Endothelial cell of umbilical vein (primary cell): ENCODE results near the gene CYB561A3. TPM values are rescaled to one million over a fixed set of nuclear protein-coding genes. Genes with fewer than 3 reads are reported as not detected.

Experiments
- BruUV-seq: library from RNA; stranded (reverse); fragments of 400-500 nt; replicated peaks from 2 replicates; lab custom pipeline; 2021; lab: Mats Ljungman, UMichigan
- CTCF ChIA-PET: fragments of 300-600, 350-600 bp; sonication (Branson Sonifier 250); formaldehyde crosslinking; loops from one replicate; lab custom pipeline; 2021; ENCODE audit warnings: antibody characterized with exemption, inconsistent platforms; lab: Charles Lee
- POLR2A ChIA-PET: fragments of 300-600, 350-600 bp; sonication (Branson Sonifier 250); formaldehyde crosslinking; loops from one replicate; lab custom pipeline; 2021; ENCODE audit warnings: antibody characterized with exemption, inconsistent platforms; lab: Charles Lee
- DNase-seq: peaks from one replicate; pipeline ENCODE4 v3.0.0-alpha.2; 2011; ENCODE audit warnings: low read depth, low spot score
- FAIRE-seq: peaks from 2 replicates; lab custom pipeline; 2011; peaks lifted over from hg19 to GRCh38; lab: Jason Lieb, UNC
- H2AFZ ChIP-seq: 2 replicates; pipeline ENCODE4 v1.6.0; 2012; ENCODE audit warnings: low read depth, low read length, control low read depth, inconsistent platforms
- H3K27ac ChIP-seq: 2 replicates; pipeline ENCODE4 v1.5.1; 2011; ENCODE audit warnings: low read depth, mild to moderate bottlenecking, control low read depth, low read length, moderate library complexity; ENCODE audit not compliant: insufficient read depth
- H3K27me3 ChIP-seq, 2 experiments: 2 replicates each; pipeline versions ENCODE4 v1.6.0 to v1.6.1; 2011; ENCODE audit warnings: low read length in 2 of 2, mixed read lengths in 1 of 2; ENCODE audit not compliant: control insufficient read depth in 2 of 2, insufficient read depth in 2 of 2
- H3K36me3 ChIP-seq, 2 experiments: 2 replicates in 1 of 2; 3 replicates in 1 of 2; pipeline ENCODE4 v1.5.1; 2011; ENCODE audit warnings: low read length in 2 of 2, mild to moderate bottlenecking in 1 of 2, moderate library complexity in 1 of 2; ENCODE audit not compliant: control insufficient read depth in 2 of 2, insufficient read depth in 2 of 2; ENCODE audit errors: extremely low read depth in 1 of 2
- H3K4me1 ChIP-seq: 3 replicates; pipeline ENCODE4 v1.5.1; 2011; ENCODE audit warnings: mild to moderate bottlenecking, low read length; ENCODE audit not compliant: control insufficient read depth, insufficient read depth; ENCODE audit errors: extremely low read depth
- H3K4me2 ChIP-seq: 2 replicates; pipeline ENCODE4 v1.6.1; 2011; ENCODE audit warnings: low read length, control low read depth, mixed read lengths; ENCODE audit not compliant: insufficient read depth
- H3K4me3 ChIP-seq, 3 experiments: fragments of 200-600 bp in 1 of 3; sonication (generic), shearing (Covaris generic) in 1 of 3; replicated peaks in 1 of 3; 2 replicates each; pipeline ENCODE4 v1.5.1; 2011 to 2016; ENCODE audit warnings: control low read depth in 3 of 3, low read length in 3 of 3, mild to moderate bottlenecking in 2 of 3, inconsistent platforms in 1 of 3, low read depth in 1 of 3, moderate library complexity in 1 of 3; ENCODE audit not compliant: insufficient read depth in 1 of 3
- H3K79me2 ChIP-seq: 2 replicates; pipeline ENCODE4 v1.6.0; 2012; ENCODE audit warnings: low read length, inconsistent platforms; ENCODE audit not compliant: control insufficient read depth, insufficient read depth
- H3K9ac ChIP-seq: replicated peaks from 2 replicates; pipeline ENCODE3; 2011; ENCODE audit warnings: low read length, control low read depth; ENCODE audit not compliant: insufficient read depth; ENCODE audit errors: extremely low read depth
- H3K9me1 ChIP-seq: replicated peaks from 3 replicates; pipeline ENCODE4 v1.6.0; 2011; ENCODE audit warnings: mild to moderate bottlenecking, low read length; ENCODE audit not compliant: control insufficient read depth, insufficient read depth; ENCODE audit errors: extremely low read depth
- H3K9me3 ChIP-seq: replicated peaks from 2 replicates; pipeline ENCODE4 v1.5.1; 2012; ENCODE audit warnings: low read length, inconsistent platforms; ENCODE audit not compliant: control insufficient read depth, insufficient read depth
- H4K20me1 ChIP-seq: replicated peaks from 2 replicates; pipeline ENCODE3; 2011; ENCODE audit warnings: mild to moderate bottlenecking, low read length; ENCODE audit not compliant: control insufficient read depth, insufficient read depth; ENCODE audit errors: extremely low read depth
- EZH2 ChIP-seq: IDR thresholded peaks from 2 replicates; pipeline ENCODE4 v1.6.1; 2012; ENCODE audit warnings: borderline replicate concordance, low read depth, mild to moderate bottlenecking, moderate library complexity, low read length, inconsistent platforms; ENCODE audit not compliant: severe bottlenecking
- FOS ChIP-seq: IDR thresholded peaks from 2 replicates; pipeline ENCODE4 v1.6.1; 2011; ENCODE audit warnings: mild to moderate bottlenecking, low read length, moderate library complexity, borderline replicate concordance; ENCODE audit not compliant: insufficient read depth
- GATA2 ChIP-seq: IDR thresholded peaks from 2 replicates; pipeline ENCODE4 v1.7.0; 2011; ENCODE audit warnings: low read depth, mild to moderate bottlenecking, moderate library complexity, mixed read lengths, low read length; ENCODE audit not compliant: insufficient read length, insufficient read depth
- JUN ChIP-seq: IDR thresholded peaks from 2 replicates; pipeline ENCODE4 v1.6.1; 2011; ENCODE audit warnings: borderline replicate concordance, low read depth; ENCODE audit not compliant: insufficient read length, insufficient read depth
- MYC ChIP-seq: IDR thresholded peaks from one replicate; pipeline ENCODE4 v1.6.1; 2011; ENCODE audit warnings: mild to moderate bottlenecking, low read depth, low read length
- POLR2A ChIP-seq: IDR thresholded peaks from 2 replicates; pipeline ENCODE4 v1.6.1; 2012; ENCODE audit warnings: low read depth, mild to moderate bottlenecking, control low read depth, low read length
- POLR2AphosphoS5 ChIP-seq: IDR thresholded peaks from 2 replicates; pipeline ENCODE4 v1.6.1; 2012; ENCODE audit warnings: low read depth, mild to moderate bottlenecking, control low read depth, low read length, moderate library complexity; ENCODE audit not compliant: insufficient read depth
- dilution Hi-C: fragments of 300-500 bp; cut with MboI; formaldehyde crosslinking; loops from one replicate; pipeline ENCODE4 v1.15.0; 2019; ENCODE audit warnings: low sequenced_read_pairs; ENCODE audit not compliant: extremely low pct_ligation_motif_present
- intact Hi-C: fragments of 100-400 bp; cut with micrococcal nuclease; formaldehyde crosslinking; loops from one replicate; pipeline ENCODE4 v1.10.0; 2022
- polyA plus RNA-seq, 4 experiments: library from polyadenylated mRNA; depleted of rRNA in 3 of 4; stranded (reverse) in 3 of 4; unstranded in 1 of 4; fragments of >200 nt; gene quantifications; 2 replicates each; pipeline versions ENCODE4 v1.2.1 to v1.2.3, GENCODE V29; 2011 to 2012; ENCODE audit warnings: missing spikeins in 1 of 4
- total RNA-seq: library from RNA; stranded (reverse); gene quantifications from 2 replicates; pipeline ENCODE4 v1.2.3, GENCODE V29; 2021
- TF ChIP-seq, protein P1 (sequence below), 2 donors: IDR thresholded peaks; 1 replicate in 1 of 2; 2 replicates in 1 of 2; pipeline ENCODE4 v1.5.1; 2011; ENCODE audit warnings: low read length in 2 of 2, mild to moderate bottlenecking in 2 of 2, moderate library complexity in 2 of 2, control low read depth in 1 of 2, inconsistent platforms in 1 of 2, low read depth in 1 of 2; ENCODE audit not compliant: insufficient read depth in 1 of 2; ENCODE audit errors: extremely low read depth in 1 of 2
- TF ChIP-seq, protein P2 (sequence below): IDR thresholded peaks from 2 replicates; pipeline ENCODE4 v1.6.1; 2011; ENCODE audit not compliant: insufficient read depth, insufficient read length

The CYB561A3 gene
- total and polyA plus RNA-seq, 2 donors (not counting 3 experiments of a cell fraction or from before 2014, with no cell fraction given) = 41.6 to 103 TPM

DNA sequence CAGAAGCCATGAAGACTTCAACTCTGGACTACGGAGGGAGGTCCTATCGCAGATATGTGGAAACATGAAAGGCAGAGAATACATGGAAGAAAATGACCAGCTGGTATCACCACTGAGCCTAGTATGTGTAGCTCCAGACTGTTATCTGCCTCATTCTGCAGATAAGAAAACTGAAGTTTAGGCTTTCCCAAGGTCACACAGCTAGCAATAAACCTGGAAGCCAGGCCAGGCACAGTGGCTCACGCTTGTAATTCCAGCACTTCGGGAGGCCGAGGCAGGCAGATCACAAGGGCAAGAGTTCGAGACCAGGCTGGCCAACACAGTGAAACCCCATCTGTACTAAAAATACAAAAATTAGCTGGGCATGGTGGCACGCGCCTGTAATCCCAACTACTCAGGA is 50.9 kb downstream of the CYB561A3 start:
- dilution Hi-C loops = no loop called here
- intact Hi-C loops = no loop called here
- Histone ChIP-seq H3K4me3 (no peak overlapping the region), H4K20me1 (no peaks in the 10 kb centered on the region), H3K9me1 (no peaks in the 10 kb centered on the region), H3K9me3 (no peaks in the 10 kb centered on the region), H3K27me3 (no peaks in the 10 kb centered on the region), H3K27ac (no peak overlapping the region), H3K9ac (no peak overlapping the region), H3K4me2 (no peak overlapping the region), H3K36me3 (peaks cover 46 to 70% of the 10 kb centered on the region in 2 experiments), H2AFZ (no peak overlapping the region), H3K79me2 (no peaks in the 10 kb centered on the region), H3K4me1 (no peaks in the 10 kb centered on the region)
- DNase-seq (no peak), FAIRE-seq (no peak)
- TF ChIP-seq POLR2A = no peak
- ChIA-PET CTCF (no interaction called here), POLR2A (no interaction called here)
- BruUV-seq = no TSS peak

DNA sequence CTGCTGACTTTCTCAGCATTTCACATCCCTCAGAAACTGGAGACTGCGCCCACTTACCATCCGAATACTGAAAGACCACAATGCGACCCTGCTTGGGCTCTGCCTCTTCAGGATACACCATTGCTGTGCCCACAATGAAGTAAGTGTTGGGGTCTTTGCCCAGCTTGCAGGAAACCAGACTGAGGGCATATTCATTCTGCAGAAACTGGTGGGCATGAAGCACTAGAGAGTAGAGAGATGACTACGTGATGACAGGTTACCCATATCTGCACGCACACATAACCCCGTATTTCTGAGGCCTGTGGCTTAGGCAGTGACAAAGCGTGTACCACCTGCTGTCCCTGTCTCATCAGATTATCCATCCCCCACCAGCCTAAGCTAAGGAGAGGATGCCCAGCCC is 51.9 kb downstream of the CYB561A3 start:
- no peaks in the 10 kb centered on the region for H3K4me1 ChIP-seq
- H3K27me3 ChIP-seq = no peaks in the 10 kb centered on the region
- H3K9ac ChIP-seq = no peak overlapping the region
- no peaks in the 10 kb centered on the region for H3K9me3 ChIP-seq
- H4K20me1 ChIP-seq = no peaks in the 10 kb centered on the region
- H3K36me3 ChIP-seq = peaks cover 45 to 70% of the 10 kb centered on the region in 2 experiments
- FAIRE-seq (no peak), DNase-seq (no peak)
- H3K9me1 ChIP-seq = no peaks in the 10 kb centered on the region
- POLR2A ChIA-PET = no interaction called here
- CTCF ChIA-PET = interaction anchor here (1.5 kb wide), 1 partner anchor 26 kb away, joined by 4 read pairs; no protein-coding TSS in a partner anchor
- TF ChIP-seq MYC (no peak), EZH2 (no peak), FOS (no peak), GATA2 (no peak), JUN (no peak), POLR2AphosphoS5 (no peak), POLR2A (no peak)
- TF ChIP-seq, protein P1, sequence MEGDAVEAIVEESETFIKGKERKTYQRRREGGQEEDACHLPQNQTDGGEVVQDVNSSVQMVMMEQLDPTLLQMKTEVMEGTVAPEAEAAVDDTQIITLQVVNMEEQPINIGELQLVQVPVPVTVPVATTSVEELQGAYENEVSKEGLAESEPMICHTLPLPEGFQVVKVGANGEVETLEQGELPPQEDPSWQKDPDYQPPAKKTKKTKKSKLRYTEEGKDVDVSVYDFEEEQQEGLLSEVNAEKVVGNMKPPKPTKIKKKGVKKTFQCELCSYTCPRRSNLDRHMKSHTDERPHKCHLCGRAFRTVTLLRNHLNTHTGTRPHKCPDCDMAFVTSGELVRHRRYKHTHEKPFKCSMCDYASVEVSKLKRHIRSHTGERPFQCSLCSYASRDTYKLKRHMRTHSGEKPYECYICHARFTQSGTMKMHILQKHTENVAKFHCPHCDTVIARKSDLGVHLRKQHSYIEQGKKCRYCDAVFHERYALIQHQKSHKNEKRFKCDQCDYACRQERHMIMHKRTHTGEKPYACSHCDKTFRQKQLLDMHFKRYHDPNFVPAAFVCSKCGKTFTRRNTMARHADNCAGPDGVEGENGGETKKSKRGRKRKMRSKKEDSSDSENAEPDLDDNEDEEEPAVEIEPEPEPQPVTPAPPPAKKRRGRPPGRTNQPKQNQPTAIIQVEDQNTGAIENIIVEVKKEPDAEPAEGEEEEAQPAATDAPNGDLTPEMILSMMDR (IDR thresholded peaks at IDR 0.05; ENCODE audit: extremely low read depth in 1 of 2, insufficient read depth in 1 of 2, low read depth in 1 of 2, low read length in 2 of 2) = no peak
- TF ChIP-seq, protein P2, sequence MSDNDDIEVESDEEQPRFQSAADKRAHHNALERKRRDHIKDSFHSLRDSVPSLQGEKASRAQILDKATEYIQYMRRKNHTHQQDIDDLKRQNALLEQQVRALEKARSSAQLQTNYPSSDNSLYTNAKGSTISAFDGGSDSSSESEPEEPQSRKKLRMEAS = no peak
- H2AFZ ChIP-seq = no peak overlapping the region
- no peak overlapping the region for H3K4me3 ChIP-seq
- BruUV-seq = no TSS peak
- H3K27ac ChIP-seq = no peak overlapping the region
- intact Hi-C loops = no loop called here
- H3K79me2 ChIP-seq = no peaks in the 10 kb centered on the region
- dilution Hi-C loops = no loop called here
- H3K4me2 ChIP-seq = no peak overlapping the region
